MCF 10A (cell line): ENCODE results near the gene RABEPK. TPM values are rescaled to one million over a fixed set of nuclear protein-coding genes. Genes with fewer than 3 reads are reported as not detected.
"Not testable (repeated sequence)": the region's sequence is repeated elsewhere in the genome, so short reads cannot be mapped to it uniquely, and the experiment has no call there.

Experiments used
- BruUV-seq: library from RNA; stranded (reverse); fragments of 400-500 nt; replicated peaks from 2 replicates; lab custom pipeline; 2021; lab: Mats Ljungman, UMichigan
- CTCF ChIA-PET: fragments of 300-600 bp; sonication (Branson Sonifier 250); formaldehyde crosslinking; extraction: SDS; loops from one replicate; lab custom pipeline; 2021; ENCODE audit warnings: antibody characterized with exemption, inconsistent platforms; lab: Yijun Ruan, JAX
- POLR2A ChIA-PET: fragments of 300-600, 350-650 bp; sonication (Branson Sonifier 250); formaldehyde crosslinking; extraction: SDS; loops from one replicate; lab custom pipeline; 2020; ENCODE audit warnings: antibody characterized with exemption, inconsistent platforms; lab: Yijun Ruan, JAX
- DNase-seq: peaks from one replicate; pipeline ENCODE4 v3.0.0-alpha.2; 2018; ENCODE audit not compliant: unreplicated experiment
- H3K27ac Mint-ChIP-seq: one replicate; pipeline ENCODE4 v1.8.0; 2022; ENCODE audit warnings: mild to moderate bottlenecking, low read depth, mixed read lengths; ENCODE audit not compliant: unreplicated experiment
- H3K27me3 Mint-ChIP-seq: one replicate; pipeline ENCODE4 v1.8.0; 2022; ENCODE audit warnings: mixed read lengths; ENCODE audit not compliant: insufficient read depth, unreplicated experiment
- H3K36me3 Mint-ChIP-seq: one replicate; pipeline ENCODE4 v1.8.0; 2022; ENCODE audit warnings: mild to moderate bottlenecking, moderate library complexity, mixed read lengths; ENCODE audit not compliant: insufficient read depth, unreplicated experiment
- H3K4me1 Mint-ChIP-seq: one replicate; pipeline ENCODE4 v1.8.0; 2022; ENCODE audit warnings: mixed read lengths; ENCODE audit not compliant: insufficient read depth, unreplicated experiment
- H3K4me3 Mint-ChIP-seq: one replicate; pipeline ENCODE4 v1.8.0; 2022; ENCODE audit warnings: mild to moderate bottlenecking, moderate library complexity, mixed read lengths; ENCODE audit not compliant: unreplicated experiment
- H3K9me3 Mint-ChIP-seq: one replicate; pipeline ENCODE4 v1.8.0; 2022; ENCODE audit warnings: mixed read lengths; ENCODE audit not compliant: unreplicated experiment
- intact Hi-C: fragments of 100-400 bp; cut with micrococcal nuclease; formaldehyde crosslinking; loops from 2 replicates; pipeline ENCODE4 v1.14.1; 2022
- total RNA-seq: library from RNA; stranded (reverse); gene quantifications from 2 replicates; pipeline ENCODE4 v1.2.3, GENCODE V29; 2022
- TF ChIP-seq, protein P1 (sequence below): fragments of 200-600 bp; IDR thresholded peaks from one replicate; pipeline ENCODE4 v1.8.0; 2022; ENCODE audit warnings: antibody characterized with exemption, mild to moderate bottlenecking; ENCODE audit not compliant: unreplicated experiment

RABEPK gene
- total RNA-seq, 1 experiment from 2014 or later, result 37.2 TPM

DNA sequence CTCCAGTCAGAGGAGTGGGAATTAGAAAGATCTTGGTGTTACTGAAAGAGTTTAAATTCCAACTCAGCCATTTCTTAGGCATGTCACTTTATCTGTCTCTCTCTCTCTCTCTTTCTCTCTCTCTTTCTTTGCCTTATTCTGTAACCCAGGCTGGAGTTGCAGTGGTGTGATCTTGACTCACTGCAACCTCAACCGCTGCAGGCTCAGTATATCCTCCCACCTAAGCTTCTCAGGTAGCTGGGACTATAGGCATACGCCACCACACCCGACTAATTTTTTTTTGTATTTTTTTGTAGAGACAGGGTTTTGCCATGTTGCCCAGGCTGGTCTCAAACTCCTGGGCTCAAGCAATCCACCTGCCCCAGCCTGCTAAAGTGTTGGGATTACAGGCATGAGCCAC, 18.3 kb downstream of the RABEPK start:
- no peak overlapping the region for H3K27ac Mint-ChIP-seq
- peaks cover 67% of the 10 kb centered on the region for H3K36me3 Mint-ChIP-seq
- BruUV-seq, result no TSS peak
- no peaks in the 10 kb centered on the region for H3K9me3 Mint-ChIP-seq
- H3K4me3 Mint-ChIP-seq, result no peak overlapping the region
- no peak for DNase-seq
- H3K27me3 Mint-ChIP-seq, result no peaks in the 10 kb centered on the region
- CTCF ChIA-PET, result no interaction called here
- intact Hi-C loops, result no loop called here
- TF ChIP-seq, protein P1, sequence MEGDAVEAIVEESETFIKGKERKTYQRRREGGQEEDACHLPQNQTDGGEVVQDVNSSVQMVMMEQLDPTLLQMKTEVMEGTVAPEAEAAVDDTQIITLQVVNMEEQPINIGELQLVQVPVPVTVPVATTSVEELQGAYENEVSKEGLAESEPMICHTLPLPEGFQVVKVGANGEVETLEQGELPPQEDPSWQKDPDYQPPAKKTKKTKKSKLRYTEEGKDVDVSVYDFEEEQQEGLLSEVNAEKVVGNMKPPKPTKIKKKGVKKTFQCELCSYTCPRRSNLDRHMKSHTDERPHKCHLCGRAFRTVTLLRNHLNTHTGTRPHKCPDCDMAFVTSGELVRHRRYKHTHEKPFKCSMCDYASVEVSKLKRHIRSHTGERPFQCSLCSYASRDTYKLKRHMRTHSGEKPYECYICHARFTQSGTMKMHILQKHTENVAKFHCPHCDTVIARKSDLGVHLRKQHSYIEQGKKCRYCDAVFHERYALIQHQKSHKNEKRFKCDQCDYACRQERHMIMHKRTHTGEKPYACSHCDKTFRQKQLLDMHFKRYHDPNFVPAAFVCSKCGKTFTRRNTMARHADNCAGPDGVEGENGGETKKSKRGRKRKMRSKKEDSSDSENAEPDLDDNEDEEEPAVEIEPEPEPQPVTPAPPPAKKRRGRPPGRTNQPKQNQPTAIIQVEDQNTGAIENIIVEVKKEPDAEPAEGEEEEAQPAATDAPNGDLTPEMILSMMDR, result no peak
- H3K4me1 Mint-ChIP-seq, result no peaks in the 10 kb centered on the region
- POLR2A ChIA-PET, result interaction anchor here (2.2 kb wide), 1 partner anchor 22 kb away, joined by 9 read pairs; the partner anchor contains the start of gene HSPA5

DNA sequence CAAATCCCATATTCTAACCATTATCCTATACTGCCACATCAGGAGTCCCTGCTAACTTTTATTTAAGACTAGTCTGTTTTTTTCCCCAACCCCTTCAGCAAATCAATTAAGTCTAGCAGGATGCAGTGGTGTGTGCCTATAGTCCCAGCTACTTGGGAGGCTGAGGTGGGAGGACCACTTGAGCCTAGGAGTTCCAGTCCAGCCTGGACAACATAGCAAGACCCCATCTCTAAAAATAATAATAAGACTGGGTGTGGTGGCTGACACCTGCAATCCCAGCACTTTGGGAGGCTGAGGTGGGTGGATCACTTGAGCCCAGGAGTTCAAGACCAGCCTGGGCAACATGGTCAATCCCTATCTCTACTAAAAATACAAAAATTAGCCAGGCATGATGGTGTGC, 24.5 kb downstream of the RABEPK start:
- BruUV-seq, intact Hi-C loops, H3K4me1 Mint-ChIP-seq, H3K27me3 Mint-ChIP-seq, DNase-seq, H3K9me3 Mint-ChIP-seq, H3K27ac Mint-ChIP-seq, H3K4me3 Mint-ChIP-seq: not testable (repeated sequence)
- POLR2A ChIA-PET, result interaction anchor here (0.6 to 1.4 kb wide), 4 partner anchors 14 to 100 kb away, joined by 3 to 6 read pairs (median 4); no protein-coding TSS in a partner anchor
- peaks cover 53% of the 10 kb centered on the region for H3K36me3 Mint-ChIP-seq
- CTCF ChIA-PET, result interaction anchor here (0.6 to 0.7 kb wide), 2 partner anchors 13 to 454 kb away, joined by 3 read pairs; partner anchors contain the start of gene NR6A1

DNA sequence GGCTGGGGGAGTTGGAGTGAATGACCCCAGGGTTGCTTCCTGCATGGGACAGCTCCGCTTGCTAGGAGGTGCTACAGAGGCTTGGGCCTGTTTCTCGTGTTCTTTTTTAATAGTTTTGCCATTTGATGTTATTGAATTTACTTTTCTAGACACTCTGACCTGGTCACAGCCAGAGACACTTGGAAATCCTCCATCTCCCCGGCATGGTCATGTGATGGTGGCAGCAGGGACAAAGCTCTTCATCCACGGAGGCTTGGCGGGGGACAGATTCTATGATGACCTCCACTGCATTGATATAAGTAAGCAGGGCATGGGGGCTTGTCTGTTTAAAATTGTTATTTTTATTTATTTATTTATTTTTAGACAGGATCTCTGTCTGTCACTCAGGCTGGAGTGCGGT, 27.4 kb downstream of the RABEPK start:
- peaks cover 50% of the 10 kb centered on the region for H3K36me3 Mint-ChIP-seq
- POLR2A ChIA-PET, result interaction anchor here (0.7 to 2.0 kb wide), 3 partner anchors 10 to 1540 kb away, joined by 3 to 4 read pairs (median 3); no protein-coding TSS in a partner anchor
- no TSS peak for BruUV-seq
- H3K27me3 Mint-ChIP-seq, result no peaks in the 10 kb centered on the region
- no peaks in the 10 kb centered on the region for H3K4me1 Mint-ChIP-seq
- no peak for DNase-seq
- TF ChIP-seq, protein P1, result no peak
- H3K4me3 Mint-ChIP-seq, result no peak overlapping the region
- intact Hi-C loops, result no loop called here
- no peak overlapping the region for H3K27ac Mint-ChIP-seq
- CTCF ChIA-PET, result interaction anchor here (0.7 kb wide), 1 partner anchor 1255 kb away, joined by 3 read pairs; no protein-coding TSS in a partner anchor
- no peaks in the 10 kb centered on the region for H3K9me3 Mint-ChIP-seq

DNA sequence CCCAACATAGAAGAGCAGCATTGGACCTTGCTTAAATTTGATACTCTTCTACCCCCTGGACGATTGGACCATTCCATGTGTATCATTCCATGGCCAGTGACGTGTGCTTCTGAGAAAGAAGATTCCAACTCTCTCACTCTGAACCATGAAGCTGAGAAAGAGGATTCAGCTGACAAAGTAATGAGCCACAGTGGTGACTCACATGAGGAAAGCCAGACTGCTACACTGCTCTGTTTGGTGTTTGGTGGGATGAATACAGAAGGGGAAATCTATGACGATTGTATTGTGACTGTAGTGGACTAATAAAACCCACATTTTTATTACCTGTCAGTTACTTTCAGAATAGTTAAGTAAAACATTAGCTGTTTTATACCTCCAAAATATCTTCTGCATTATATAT, 33.3 kb downstream of the RABEPK start:
- no peak overlapping the region for H3K27ac Mint-ChIP-seq
- no TSS peak for BruUV-seq
- CTCF ChIA-PET, result no interaction called here

DNA sequence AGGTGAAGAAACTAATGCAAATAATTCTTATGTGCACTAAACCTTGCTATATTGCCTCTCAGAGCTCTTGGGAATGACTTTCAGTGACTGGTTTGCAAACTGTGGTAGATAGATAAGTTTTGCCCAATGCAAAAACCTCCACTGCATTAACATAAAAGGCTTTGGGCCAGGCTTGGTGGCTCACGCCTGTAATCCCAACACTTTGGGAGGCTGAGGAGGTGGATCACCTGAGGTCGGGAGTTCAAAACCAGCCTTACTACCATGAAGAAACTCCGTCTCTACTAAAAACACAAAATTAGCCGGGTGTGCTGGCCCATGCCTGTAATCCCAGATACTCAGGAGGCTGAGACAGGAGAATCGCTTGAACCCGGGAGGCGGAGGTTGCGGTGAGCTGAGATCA, 33.8 kb downstream of the RABEPK start:
- H3K4me3 Mint-ChIP-seq, DNase-seq, intact Hi-C loops, H3K27ac Mint-ChIP-seq, BruUV-seq, H3K9me3 Mint-ChIP-seq, H3K27me3 Mint-ChIP-seq: not testable (repeated sequence)
- Mint-ChIP-seq H3K4me1 (peaks cover 36% of the 10 kb centered on the region), H3K36me3 (peaks cover 78% of the 10 kb centered on the region)
- ChIA-PET CTCF (interaction anchor here (1.2 kb wide), 1 partner anchor 92 kb away, joined by 3 read pairs; no protein-coding TSS in a partner anchor), POLR2A (interaction anchor here (0.6 to 12.2 kb wide), 6 partner anchors 9 to 373 kb away, joined by 3 to 138 read pairs (median 3); partner anchors contain the start of gene RABEPK)

More for the DNA sequence above, 33.3 kb downstream of the RABEPK start:
- H3K4me3 Mint-ChIP-seq, result no peak overlapping the region
- TF ChIP-seq, protein P1, result no peak
- no peaks in the 10 kb centered on the region for H3K9me3 Mint-ChIP-seq
- intact Hi-C loops, result no loop called here
- DNase-seq, result peak; percentile 72
- no peaks in the 10 kb centered on the region for H3K27me3 Mint-ChIP-seq
- POLR2A ChIA-PET, result interaction anchor here (0.6 to 12.2 kb wide), 4 partner anchors 10 to 45 kb away, joined by 3 to 138 read pairs (median 6); partner anchors contain the start of gene RABEPK
- peaks cover 31% of the 10 kb centered on the region for H3K4me1 Mint-ChIP-seq
- H3K36me3 Mint-ChIP-seq, result peaks cover 74% of the 10 kb centered on the region
